Endometrial microvascular endothelial cells (primary cell): ENCODE results near the gene MAN1C1. TPM values are rescaled to one million over a fixed set of nuclear protein-coding genes. Genes with fewer than 3 reads are reported as not detected.

Experiments
- in situ Hi-C: cut with HindIII; loops from 2 replicates; pipeline ENCODE4 v1.10.0; 2017; ENCODE audit warnings: low sequenced_read_pairs, low pct_unique_long_range_greater_than_20kb; ENCODE audit errors: inconsistent ontology term
- total RNA-seq: library from RNA; depleted of rRNA; stranded (reverse); fragments of >200 nt; gene quantifications from one replicate; pipeline ENCODE4 v1.2.3, GENCODE V29; 2015; ENCODE audit errors: inconsistent ontology term

MAN1C1 gene
- total RNA-seq, 1 donor from 2014 or later = not detected

DNA sequence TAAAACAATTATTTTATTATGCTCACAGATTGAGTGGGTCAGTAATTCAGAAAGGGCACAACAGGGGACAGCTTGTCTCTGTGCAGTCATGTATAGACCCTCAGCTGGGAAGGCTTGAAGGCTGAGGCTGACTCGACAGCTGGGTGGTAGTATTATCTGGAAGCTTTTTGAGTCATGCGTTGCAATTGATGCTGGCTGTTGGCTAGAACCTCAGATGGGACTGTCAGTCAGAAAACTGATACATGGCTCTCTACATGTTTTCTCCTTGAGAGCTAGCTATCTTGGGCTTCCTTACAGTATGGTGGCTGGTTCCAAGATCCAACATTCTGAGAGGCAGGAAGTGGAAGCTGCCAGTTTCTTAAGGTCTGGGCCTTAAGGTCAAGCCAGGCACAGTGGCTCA, 121.9 kb downstream of the MAN1C1 start:
- in situ Hi-C loops = no loop called here

DNA sequence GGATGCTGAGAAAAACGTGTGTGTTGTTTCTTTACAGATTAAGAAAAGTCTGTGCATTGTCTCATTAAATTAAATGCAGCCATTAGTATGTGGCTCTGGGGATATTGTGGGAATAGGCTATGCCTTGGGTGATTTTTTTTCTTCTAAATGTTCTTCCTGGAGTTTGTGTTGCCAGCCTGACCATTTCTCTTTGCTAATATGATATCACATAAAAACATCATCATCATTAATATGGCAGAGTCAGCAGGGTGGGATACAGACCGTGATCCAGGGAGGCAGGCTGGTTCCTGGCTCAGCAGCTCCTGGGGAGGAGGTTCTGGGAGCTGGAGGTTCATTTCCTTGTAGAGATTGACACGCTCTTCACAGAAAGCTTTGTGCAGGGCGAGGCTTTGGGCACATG, 122.8 kb downstream of the MAN1C1 start:
- in situ Hi-C loops = no loop called here

DNA sequence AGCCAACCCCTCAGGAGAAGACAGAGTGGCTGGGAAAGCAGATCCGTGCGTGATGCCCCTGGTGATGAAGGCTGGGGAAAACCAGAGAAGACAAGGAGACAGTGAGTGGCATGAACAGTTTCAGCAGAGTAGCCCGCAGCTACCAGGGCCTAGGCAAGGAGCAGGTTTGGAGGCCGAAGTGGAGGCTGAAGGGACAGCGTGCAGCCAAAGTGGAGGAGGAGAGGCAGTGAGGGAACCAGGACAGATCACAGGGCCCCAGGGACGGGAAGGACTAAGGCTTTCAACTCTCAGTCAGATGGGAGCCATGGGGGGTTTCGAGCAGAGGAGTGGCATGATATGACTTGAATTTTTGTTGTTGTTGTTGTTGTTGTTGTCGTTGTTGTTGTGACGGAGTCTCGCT, 123.5 kb downstream of the MAN1C1 start:
- in situ Hi-C loops = no loop called here

DNA sequence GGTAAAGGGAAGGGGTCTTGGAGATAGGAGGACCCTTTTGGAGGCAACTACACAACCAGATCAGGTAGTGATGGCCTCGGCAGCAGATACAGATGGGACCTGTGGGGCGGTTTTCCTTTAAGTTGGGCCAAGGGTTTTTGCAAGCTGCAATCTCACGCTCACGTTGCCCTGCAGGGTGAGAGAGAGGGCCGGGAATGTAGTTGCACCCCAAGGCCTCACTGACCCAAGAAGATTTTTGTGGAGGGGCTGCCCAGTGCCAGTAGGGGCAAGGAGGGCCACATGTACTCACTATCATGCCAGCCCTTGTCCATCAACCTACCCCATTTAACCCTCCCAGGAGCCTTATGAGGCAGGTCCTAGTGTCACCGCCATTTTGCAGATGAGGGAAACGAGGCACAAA, 125.7 kb downstream of the MAN1C1 start:
- in situ Hi-C loops = no loop called here

DNA sequence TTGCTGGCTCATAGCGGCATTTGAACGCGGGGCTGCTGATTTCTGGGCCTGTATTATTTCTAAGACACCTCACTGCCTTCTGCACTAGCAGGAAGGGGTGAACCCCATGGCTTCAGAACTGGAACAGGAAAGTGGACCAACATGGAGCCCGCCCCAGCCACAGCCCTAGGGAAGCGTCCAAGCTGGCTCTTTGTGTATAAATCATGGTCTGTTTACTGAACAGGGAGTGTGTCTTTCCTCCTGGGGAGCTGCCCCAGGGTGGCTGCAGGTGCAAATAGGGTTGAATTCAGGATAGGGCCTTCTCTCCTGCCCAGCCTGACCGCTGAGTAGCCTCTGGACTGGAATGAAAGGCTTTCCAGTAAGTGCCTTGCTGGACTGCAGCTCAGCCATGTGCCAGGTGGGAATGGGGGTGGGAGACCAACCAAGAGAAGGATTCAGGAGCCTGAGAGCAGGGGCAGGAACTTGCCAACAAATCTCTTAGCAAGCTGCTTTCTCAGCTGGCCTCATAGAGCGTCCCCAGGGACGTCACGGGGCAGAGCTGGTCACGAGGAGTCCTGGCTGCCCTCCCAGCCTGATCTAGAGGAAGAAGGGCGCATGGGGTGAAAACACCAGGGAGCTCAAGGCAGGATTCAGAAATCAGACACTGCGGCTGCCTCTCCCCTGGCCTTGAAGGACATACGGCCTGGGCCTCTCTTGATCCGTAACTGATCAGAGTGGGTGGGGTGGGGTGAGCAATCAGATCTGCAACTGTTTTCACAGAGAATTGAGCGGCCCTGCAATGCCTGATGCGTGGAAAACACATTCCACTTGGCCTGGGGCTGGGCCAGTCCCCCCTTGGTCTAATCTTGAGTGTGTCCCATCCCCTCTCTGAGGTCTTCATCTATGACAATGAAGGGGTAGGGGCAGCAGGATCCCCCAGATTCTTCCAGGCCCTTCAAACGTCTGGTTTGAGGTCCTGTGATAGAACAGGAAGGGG, 126.9 kb downstream of the MAN1C1 start:
- in situ Hi-C loops = no loop called here

DNA sequence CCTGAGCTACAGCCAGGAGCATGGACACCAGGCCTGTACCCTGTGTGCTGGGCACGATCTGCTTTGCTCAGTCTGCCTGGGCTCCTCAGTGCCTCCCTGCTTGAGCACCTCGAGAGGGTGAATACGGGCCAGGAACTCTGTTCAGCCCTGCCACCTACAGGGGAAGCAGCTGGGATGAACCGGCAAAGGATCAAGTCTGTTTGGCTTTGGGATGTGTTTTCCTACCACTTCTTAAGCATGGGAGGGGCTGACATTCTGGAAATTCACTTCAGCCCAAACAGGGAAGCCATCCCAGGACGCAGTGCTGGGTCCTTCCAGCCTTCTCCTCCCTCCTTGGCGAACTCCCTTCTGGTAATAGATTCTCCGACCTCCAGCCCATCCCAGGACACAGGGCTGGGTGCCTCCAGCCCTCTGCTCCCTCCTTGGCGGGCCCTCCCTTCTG, 127.6 kb downstream of the MAN1C1 start:
- in situ Hi-C loops = no loop called here

DNA sequence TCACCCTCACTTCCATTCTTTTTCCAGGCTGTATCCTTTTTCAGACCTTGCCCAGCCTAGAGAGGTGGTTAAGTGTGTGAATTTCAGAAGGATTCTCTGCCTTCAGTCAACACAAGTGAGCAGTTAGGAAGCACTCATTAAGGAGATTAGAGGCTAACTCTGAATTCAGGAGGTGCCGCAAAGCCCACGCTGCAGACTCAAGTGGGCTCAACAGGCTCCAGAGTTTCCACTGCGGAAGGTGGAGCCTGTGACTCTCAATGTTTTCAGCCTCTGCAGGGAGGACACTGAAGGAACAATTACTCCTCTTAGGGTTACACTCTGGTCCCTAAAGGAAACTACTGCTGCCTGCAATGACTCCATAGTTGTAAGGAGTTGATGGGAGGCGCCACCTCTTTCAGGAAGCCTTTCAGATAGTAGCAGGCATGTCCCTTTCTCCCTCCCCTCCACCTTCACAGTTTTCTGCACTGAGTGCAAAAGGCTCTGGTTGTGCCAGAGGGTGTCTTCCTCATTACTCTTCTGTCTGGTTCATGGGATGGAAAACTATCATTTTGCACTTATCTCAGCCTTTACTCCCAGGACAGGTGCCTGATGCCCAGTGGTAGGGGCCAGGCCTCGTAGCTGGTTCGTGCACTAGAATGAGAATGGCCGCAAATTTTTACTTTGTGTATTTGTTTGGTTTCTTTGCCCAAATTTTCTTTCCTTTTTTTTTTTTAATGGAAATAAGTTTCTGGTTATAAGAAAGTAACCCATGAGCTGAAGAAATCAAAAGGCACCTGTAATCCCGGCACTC, 128.2 kb downstream of the MAN1C1 start:
- in situ Hi-C loops = no loop called here

DNA sequence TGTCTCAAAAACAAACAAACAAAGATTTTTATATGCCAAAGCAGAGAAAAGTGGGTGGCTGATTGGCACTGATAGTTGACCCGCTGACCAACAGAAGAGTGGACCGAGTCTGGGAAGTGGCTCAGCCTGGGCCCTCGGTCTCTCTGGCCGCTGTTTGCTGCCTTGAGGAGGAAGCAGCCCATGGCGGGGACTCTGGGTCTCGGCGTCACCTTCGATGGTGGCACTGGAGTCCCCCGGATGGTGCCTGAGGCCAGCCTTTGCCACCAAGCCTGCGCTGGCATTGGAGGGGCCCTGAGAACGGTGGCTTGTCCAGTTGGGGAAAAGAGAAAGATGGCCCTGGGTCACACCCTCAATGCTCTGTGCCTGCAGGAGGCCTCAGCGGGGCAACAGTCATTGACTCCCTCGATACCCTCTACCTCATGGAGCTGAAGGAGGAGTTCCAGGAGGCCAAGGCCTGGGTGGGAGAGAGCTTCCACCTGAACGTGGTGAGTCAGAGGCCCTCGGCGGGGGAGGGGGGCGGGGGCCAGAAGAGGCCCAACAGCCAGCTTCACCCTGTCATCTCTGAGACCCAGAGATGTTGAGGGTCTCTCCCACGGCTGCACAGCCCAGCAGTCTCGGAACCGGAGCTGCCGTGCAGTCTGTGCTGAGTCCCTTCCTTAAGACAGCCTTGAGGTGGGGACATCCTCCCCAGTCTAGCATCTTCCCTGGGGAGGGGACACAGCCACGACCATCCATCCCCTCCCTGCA, 129.9 kb downstream of the MAN1C1 start:
- in situ Hi-C loops = no loop called here

DNA sequence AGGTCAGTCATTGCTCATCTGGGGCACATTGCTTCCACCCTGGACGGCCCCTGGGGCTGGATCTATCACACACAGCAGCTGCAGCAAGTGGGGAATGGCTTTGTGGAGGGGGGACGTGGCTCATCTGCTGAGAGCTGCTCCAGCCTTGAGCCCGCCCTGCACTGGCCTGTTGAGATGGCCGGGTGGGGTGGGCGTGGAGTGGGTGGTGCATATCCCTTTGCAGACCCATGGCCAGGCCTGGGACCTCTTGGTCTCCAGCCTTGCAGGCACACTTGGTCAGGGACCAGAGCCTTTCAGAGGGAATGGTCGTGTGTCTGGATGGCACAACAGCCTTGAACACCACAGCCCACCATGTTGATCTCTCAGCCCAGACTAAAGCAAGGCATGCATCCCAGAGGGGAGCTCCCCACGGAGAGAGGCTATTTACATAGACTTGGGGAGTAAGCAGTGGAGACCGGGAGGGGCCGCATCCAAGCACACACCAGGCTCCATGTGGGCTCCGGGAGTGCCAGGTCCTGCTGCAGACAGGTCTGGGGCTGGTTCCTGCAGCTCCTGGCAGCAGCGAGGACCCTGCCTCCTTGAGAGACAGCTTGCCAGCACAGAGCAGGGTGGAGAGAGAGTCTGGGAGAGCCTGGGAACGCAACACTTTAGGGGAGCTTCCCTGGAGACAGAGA, 130.6 kb downstream of the MAN1C1 start:
- in situ Hi-C loops = no loop called here

DNA sequence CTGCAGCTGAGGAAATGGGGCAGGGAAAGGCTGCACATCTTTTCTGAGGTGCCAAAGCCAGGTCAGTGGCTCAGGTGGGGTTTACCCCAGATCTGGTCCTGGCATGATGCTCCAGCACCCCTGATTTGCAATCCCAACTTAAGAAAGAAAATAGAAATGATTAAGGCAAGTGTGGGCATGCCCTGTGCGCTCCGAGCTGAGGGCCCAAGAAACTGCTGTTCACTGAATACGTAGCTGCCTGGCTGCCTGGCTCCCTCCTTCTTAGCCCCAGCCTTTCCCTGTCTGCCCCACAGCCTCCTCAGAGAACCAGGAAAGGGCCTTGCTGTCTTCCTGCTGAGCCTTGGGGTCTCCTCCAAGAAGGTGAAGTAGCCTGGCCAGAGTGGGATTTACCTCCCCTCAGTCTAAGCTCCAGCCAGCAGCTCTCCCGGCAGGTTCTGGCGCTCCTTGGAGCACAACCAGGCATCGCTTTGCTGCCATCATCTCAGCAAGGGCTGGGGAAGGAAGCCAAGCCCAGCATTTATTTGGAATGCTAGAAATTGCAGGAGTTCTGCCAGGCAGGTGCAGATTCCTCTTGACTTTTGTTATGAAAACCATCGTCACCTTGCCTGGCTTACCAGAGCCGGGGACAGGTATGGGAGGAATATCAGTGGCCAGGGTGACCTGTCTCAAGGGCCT, 132.1 kb downstream of the MAN1C1 start:
- in situ Hi-C loops = no loop called here

DNA sequence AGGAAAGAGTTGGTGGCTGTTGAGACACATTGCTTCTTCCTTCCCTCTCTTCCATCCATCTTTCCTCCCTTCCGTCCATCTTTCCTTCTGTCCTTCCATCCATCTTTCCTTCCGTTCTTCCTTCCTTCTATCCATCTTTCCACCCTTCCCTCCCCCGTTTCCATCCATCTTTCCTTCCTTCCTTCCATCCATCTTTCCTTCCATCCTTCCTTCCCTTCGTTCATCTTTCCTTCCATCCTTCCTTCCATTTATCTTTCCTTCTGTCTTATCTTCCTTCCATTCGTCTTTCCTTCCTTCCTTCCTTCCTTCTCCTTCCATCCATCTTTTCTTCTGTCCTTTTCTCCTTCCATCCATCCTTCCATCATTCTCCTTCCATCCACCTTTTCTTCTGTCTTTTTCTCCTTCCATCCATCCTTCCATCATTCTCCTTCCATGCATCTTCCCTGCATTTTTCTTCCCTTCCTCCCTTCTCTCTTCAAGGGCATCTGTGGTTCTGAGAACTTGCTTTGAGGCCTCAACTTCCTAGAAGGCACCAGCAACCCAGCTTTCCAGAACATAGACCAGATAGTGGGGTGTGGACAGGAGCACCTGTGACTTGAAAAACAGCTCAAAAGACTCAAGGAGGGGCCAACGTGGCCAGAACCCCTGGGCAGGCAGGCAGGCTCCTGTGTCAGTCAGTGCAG, 134.5 kb downstream of the MAN1C1 start:
- in situ Hi-C loops = no loop called here

DNA sequence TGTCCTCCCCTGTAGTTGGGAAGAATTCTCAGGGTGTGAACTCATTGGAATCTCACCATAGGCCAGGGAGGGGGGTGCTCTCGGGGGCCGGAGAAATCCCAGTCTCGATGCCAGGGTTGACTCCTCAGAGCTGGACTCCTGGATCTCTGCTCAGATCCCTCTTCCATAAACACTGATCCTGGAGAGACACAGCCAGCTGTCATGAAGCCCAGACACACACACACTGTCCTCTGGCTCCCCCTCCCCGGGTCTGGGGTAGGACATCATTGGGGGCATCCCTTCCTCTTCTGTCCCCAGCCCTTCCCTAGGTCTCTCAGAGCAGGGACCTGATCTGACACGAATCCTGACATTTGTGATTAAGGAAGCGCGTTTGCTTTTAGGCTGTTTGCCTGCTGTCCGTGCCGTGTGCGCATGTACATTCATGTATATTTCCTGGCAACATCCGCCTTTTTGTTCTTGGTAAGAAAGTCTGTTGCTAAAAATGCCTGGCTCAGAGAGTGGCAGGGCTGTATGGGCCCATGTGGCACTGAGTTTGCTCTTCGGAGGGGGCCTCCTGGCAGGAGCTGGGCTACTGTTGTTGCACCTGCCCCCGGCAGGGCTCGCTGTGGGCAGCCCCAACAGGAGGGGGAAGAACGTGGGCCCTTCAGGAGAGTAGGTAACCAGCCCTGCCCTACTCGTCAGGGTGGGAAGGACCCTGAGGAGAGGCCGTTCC, 138.0 kb downstream of the MAN1C1 start:
- in situ Hi-C loops = no loop called here

DNA sequence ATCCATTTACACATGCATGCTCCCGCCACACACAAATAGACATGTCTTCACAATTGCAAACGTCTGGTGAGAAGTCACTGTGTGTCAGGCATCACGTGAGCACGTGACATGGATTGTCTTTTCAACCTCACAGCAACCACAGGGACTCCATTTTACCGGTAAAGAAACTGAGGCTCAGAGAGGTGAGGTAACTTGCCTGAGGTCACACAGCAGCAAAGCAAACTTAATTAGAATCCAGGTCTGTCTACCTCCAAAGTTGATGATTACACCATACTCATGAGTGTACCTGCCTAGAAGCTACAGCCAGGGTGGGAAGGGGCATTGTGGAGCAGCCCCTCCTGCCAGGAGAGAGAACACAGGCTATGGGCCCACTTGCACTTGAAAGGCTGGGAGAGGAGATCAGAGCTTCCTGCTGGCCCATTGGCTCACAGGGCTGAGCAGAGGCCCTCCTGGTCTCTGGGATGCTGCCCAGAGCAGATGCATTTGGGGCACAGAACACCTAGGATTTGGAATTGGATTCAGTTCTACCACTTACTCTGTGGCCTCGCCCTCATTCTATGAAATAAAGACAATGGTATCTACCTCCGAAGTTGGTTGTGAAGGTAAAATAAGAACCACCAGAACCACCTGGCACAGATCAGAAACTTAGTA, 139.0 kb downstream of the MAN1C1 start:
- in situ Hi-C loops = no loop called here

DNA sequence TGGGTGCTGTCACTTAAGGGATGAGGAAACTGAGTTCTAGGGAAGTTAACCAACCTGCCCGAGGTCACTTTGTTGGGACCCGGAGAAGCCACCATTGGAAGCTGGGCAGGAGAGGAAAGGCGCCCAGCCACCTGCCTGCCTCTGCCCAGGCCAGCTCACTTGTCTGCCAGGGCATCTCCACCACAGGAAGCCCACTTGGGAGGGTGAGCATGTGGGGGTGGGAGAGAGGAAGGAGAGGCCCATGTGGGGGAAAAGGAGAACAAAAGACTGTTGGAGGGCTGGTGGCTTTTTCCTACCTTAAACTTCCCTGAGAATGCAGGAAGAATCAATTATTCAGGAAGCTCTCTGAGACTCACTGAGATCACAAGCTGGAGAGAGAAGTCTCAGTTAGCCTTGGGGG, 139.6 kb downstream of the MAN1C1 start:
- in situ Hi-C loops = no loop called here

DNA sequence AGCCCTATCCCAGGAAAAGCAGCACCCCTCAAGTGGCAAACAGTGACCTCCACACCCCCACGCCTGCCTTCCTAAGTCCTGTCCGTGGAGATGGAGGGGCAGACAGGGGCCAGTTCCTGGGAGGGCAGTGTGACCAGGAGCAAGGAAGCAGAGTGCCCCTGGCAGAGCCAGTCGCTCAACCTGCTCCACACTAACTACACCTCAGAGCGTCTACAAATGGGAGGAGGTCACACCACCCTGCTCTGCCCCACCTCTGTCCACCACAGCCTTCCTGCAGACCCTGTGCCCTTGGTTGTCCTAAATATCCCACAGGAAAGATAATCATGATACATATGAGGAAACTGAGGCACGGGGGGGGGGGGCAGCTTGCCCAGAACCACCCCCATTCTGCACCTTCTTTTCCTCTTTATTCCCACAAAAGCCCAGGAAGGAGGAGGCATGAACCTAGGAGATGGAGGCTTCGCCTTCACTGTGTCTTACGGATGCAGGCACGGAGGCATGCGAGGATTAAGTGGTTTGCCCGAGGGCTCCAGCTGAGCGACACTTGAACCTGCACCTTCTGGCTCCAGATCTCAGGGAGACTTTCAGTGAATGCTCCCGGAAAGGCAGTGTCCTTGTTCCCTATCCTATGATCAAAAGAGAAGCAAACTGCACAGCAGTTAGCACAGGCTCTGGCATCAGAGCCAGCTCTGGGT, 140.7 kb downstream of the MAN1C1 start:
- in situ Hi-C loops = no loop called here

DNA sequence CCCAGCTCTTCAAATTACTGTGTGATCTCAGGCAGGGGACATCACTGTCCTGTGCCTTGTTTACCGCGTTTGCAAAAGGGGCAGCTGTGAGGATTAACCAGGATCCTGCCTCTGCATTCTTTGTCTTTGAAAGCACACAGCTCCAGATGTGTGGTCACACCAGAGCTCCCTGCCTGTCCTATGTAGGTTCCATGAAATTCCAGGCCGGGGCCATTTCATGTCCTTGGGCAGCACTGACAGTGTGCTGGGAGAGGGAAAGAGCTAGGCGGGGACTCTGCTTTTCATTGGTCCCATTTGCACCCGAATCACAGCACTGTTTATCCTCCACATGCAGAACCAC, 141.2 kb downstream of the MAN1C1 start:
- in situ Hi-C loops = no loop called here
